Measurements from ENCODE around the gene CFAP107. TPM values are rescaled to one million over a fixed set of nuclear protein-coding genes. Genes with fewer than 3 reads are reported as not detected.
"Not testable (repeated sequence)": the region's sequence is repeated elsewhere in the genome, so short reads cannot be mapped to it uniquely, and the experiment has no call there.

Gene CFAP107
- total RNA-seq, 1 donor from 2014 or later: not detected

GRCh38 chr1:12773438-12773837, 27.4 kb downstream of the CFAP107 start, which contains the start of gene PRAMEF12:
PRAMEF12 (plus strand) TSS chr1:12773738; CDS start chr1:12774868, 1,130 bp downstream.
- DNase-seq (ENCODE audit: missing footprints): no peak
- no peak for ATAC-seq
- intact Hi-C loops (cut with DNase I): no loop called here

GRCh38 chr1:12774801-12775345, 28.9 kb downstream of the CFAP107 start:
- no peak for DNase-seq (ENCODE audit: missing footprints)
- intact Hi-C loops (cut with DNase I): no loop called here
- ATAC-seq: no peak

GRCh38 chr1:12775443-12775842, 29.4 kb downstream of the CFAP107 start:
- no peak for ATAC-seq
- intact Hi-C loops (cut with DNase I): no loop called here
- no peak for DNase-seq (ENCODE audit: missing footprints)

- ATAC-seq (no peak), DNase-seq (ENCODE audit: missing footprints) (no peak)
Observed at GRCh38 chr1:12776801-12777557, 31.0 kb downstream of the CFAP107 start.

GRCh38 chr1:12778061-12778460, 32.1 kb downstream of the CFAP107 start:
- intact Hi-C loops (cut with DNase I): no loop called here
- no peak for DNase-seq (ENCODE audit: missing footprints)

More at GRCh38 chr1:12776801-12777557, 31.0 kb downstream of the CFAP107 start:
- intact Hi-C loops (cut with DNase I): no loop called here

GRCh38 chr1:12778907-12779306, 32.9 kb downstream of the CFAP107 start:
- intact Hi-C loops (cut with DNase I): no loop called here
- DNase-seq (ENCODE audit: missing footprints): no peak
- no peak for ATAC-seq

More at GRCh38 chr1:12778061-12778460, 32.1 kb downstream of the CFAP107 start:
- ATAC-seq: no peak

- intact Hi-C loops (cut with DNase I); DNase-seq (ENCODE audit: missing footprints); ATAC-seq: not testable (repeated sequence)
Observed at GRCh38 chr1:12781488-12781887, 35.5 kb downstream of the CFAP107 start.

GRCh38 chr1:12783783-12784182, 37.8 kb downstream of the CFAP107 start:
- ATAC-seq; intact Hi-C loops (cut with DNase I); DNase-seq (ENCODE audit: missing footprints): not testable (repeated sequence)

- ATAC-seq; DNase-seq (ENCODE audit: missing footprints); intact Hi-C loops (cut with DNase I): not testable (repeated sequence)
Observed at GRCh38 chr1:12784729-12785128, 38.7 kb downstream of the CFAP107 start.

- intact Hi-C loops (cut with DNase I); DNase-seq (ENCODE audit: missing footprints); ATAC-seq: not testable (repeated sequence)
Observed at GRCh38 chr1:12791097-12791496, 45.1 kb downstream of the CFAP107 start, which contains the start of gene PRAMEF1. PRAMEF1 (plus strand) TSS chr1:12791397; CDS start chr1:12793228, 1,831 bp downstream.

- intact Hi-C loops (cut with DNase I): no loop called here
- ATAC-seq (no peak), DNase-seq (ENCODE audit: missing footprints) (no peak)
Observed at GRCh38 chr1:12798911-12799310, 52.9 kb downstream of the CFAP107 start.

GRCh38 chr1:12799730-12800129, 53.7 kb downstream of the CFAP107 start:
- DNase-seq (ENCODE audit: missing footprints) (no peak), ATAC-seq (no peak)
- intact Hi-C loops (cut with DNase I): no loop called here

GRCh38 chr1:12809933-12810332, 63.9 kb downstream of the CFAP107 start:
- no peak for DNase-seq (ENCODE audit: missing footprints)
- intact Hi-C loops (cut with DNase I): no loop called here
- ATAC-seq: no peak

- DNase-seq (ENCODE audit: missing footprints) (no peak), ATAC-seq (no peak)
- intact Hi-C loops (cut with DNase I): no loop called here
Observed at GRCh38 chr1:12810691-12811408, 64.8 kb downstream of the CFAP107 start.

- intact Hi-C loops (cut with DNase I): no loop called here
- ATAC-seq (no peak), DNase-seq (ENCODE audit: missing footprints) (no peak)
Observed at GRCh38 chr1:12811409-12811784, 65.4 kb downstream of the CFAP107 start.

Other genes starting within 250 kb of the CFAP107 start
- gene DHRS3, start 128.0 kb upstream of the CFAP107 start, total RNA-seq: 81.0 TPM
- gene AADACL4, start 102.1 kb upstream of the CFAP107 start, total RNA-seq: not detected
- gene AADACL3, start 30.1 kb upstream of the CFAP107 start, total RNA-seq: not detected
- gene PRAMEF12, start 27.5 kb downstream of the CFAP107 start, total RNA-seq: not detected
- not detected for gene PRAMEF1, start 45.2 kb downstream of the CFAP107 start, total RNA-seq
- gene PRAMEF11, start 85.2 kb downstream of the CFAP107 start, total RNA-seq: not detected
- gene HNRNPCL1, start 102.5 kb downstream of the CFAP107 start, total RNA-seq: not detected
- not detected for gene PRAMEF2, start 110.9 kb downstream of the CFAP107 start, total RNA-seq
- gene PRAMEF4, start 140.0 kb downstream of the CFAP107 start, total RNA-seq: not detected
- not detected for gene PRAMEF10, start 152.1 kb downstream of the CFAP107 start, total RNA-seq
- gene PRAMEF7, start 170.4 kb downstream of the CFAP107 start, total RNA-seq: not detected
- gene PRAMEF6, start 201.4 kb downstream of the CFAP107 start, total RNA-seq: not detected